ENCODE data around the gene CCT3.

Gene CCT3

GRCh38 chr1:156262461-156263287 is 75.4 kb downstream of the CCT3 start:
- Histone ChIP-seq H3K36me3 (peaks cover 99% of the 10 kb centered on the region), H3K4me3 (ENCODE audit: low read depth in 1 of 2, low read length in 1 of 2) (no peak overlapping the region), H3K4me1 (ENCODE audit: control insufficient read depth in 1 of 2, insufficient read depth in 1 of 2, low read depth in 1 of 2, low read length in 1 of 2) (no peaks in the 10 kb centered on the region), H3K9me3 (no peaks in the 10 kb centered on the region), H3K27me3 (no peaks in the 10 kb centered on the region), H3K27ac (no peak overlapping the region)
- TF ChIP-seq CTCF (IDR thresholded peaks at IDR 0.05) = no peak

GRCh38 chr1:156260896-156261295 is 77.2 kb downstream of the CCT3 start:
- no peak overlapping the region for H3K4me3 ChIP-seq (ENCODE audit: low read depth in 1 of 2, low read length in 1 of 2)
- TF ChIP-seq CTCF (IDR thresholded peaks at IDR 0.05) = no peak
- no peaks in the 10 kb centered on the region for H3K4me1 ChIP-seq (ENCODE audit: control insufficient read depth in 1 of 2, insufficient read depth in 1 of 2, low read depth in 1 of 2, low read length in 1 of 2)
- H3K9me3 ChIP-seq = no peaks in the 10 kb centered on the region
- no peaks in the 10 kb centered on the region for H3K27me3 ChIP-seq
- no peak overlapping the region for H3K27ac ChIP-seq
- H3K36me3 ChIP-seq = peaks cover 99% of the 10 kb centered on the region

- H3K36me3 ChIP-seq = peaks cover 99% of the 10 kb centered on the region
- H3K9me3 ChIP-seq = no peaks in the 10 kb centered on the region
- no peaks in the 10 kb centered on the region for H3K27me3 ChIP-seq
- no peak for TF ChIP-seq CTCF (IDR thresholded peaks at IDR 0.05)
- no peak overlapping the region for H3K27ac ChIP-seq
- H3K4me3 ChIP-seq (ENCODE audit: low read depth in 1 of 2, low read length in 1 of 2) = no peak overlapping the region
- no peaks in the 10 kb centered on the region for H3K4me1 ChIP-seq (ENCODE audit: control insufficient read depth in 1 of 2, insufficient read depth in 1 of 2, low read depth in 1 of 2, low read length in 1 of 2)
Measured at GRCh38 chr1:156259805-156260204, 78.3 kb downstream of the CCT3 start.
